ENCODE data around the gene NAALADL2. TPM values are rescaled to one million over a fixed set of nuclear protein-coding genes. Genes with fewer than 3 reads are reported as not detected.

The NAALADL2 gene
- total and polyA plus RNA-seq, 2 of the 8 experiments (the other 6 are each of a cell fraction or from before 2014, with no cell fraction given), result 0.12 to 0.22 TPM

DNA sequence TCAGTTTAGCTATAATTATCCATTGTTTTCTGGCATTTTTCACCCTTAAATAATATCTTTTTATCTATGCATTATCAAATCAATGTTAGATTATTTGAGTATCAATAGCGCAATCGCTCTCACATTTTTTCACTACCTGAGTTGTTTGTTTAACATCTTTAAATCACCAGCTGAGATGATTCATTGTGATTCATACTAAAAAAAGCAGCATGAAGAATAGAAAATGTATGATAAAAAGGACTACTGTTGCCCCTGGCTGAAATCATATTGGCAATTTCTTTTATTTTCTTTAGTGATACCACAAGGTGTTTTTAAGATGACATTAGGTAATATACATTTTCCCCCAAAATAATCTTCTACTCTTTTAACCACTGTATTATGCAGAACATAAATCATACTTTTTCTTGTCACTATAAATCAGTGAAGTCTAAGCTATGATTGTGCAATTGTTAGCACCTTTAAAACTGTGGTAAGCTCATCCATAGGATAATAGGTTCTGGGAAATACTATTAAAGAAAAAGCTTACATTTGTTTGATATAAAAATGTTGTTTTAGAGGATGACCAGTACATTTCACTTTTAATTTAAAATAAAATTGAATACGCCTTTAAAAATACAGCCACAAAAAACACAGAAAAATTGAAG, 889.1 kb downstream of the NAALADL2 start (continued):
- TF ChIP-seq, protein P1, sequence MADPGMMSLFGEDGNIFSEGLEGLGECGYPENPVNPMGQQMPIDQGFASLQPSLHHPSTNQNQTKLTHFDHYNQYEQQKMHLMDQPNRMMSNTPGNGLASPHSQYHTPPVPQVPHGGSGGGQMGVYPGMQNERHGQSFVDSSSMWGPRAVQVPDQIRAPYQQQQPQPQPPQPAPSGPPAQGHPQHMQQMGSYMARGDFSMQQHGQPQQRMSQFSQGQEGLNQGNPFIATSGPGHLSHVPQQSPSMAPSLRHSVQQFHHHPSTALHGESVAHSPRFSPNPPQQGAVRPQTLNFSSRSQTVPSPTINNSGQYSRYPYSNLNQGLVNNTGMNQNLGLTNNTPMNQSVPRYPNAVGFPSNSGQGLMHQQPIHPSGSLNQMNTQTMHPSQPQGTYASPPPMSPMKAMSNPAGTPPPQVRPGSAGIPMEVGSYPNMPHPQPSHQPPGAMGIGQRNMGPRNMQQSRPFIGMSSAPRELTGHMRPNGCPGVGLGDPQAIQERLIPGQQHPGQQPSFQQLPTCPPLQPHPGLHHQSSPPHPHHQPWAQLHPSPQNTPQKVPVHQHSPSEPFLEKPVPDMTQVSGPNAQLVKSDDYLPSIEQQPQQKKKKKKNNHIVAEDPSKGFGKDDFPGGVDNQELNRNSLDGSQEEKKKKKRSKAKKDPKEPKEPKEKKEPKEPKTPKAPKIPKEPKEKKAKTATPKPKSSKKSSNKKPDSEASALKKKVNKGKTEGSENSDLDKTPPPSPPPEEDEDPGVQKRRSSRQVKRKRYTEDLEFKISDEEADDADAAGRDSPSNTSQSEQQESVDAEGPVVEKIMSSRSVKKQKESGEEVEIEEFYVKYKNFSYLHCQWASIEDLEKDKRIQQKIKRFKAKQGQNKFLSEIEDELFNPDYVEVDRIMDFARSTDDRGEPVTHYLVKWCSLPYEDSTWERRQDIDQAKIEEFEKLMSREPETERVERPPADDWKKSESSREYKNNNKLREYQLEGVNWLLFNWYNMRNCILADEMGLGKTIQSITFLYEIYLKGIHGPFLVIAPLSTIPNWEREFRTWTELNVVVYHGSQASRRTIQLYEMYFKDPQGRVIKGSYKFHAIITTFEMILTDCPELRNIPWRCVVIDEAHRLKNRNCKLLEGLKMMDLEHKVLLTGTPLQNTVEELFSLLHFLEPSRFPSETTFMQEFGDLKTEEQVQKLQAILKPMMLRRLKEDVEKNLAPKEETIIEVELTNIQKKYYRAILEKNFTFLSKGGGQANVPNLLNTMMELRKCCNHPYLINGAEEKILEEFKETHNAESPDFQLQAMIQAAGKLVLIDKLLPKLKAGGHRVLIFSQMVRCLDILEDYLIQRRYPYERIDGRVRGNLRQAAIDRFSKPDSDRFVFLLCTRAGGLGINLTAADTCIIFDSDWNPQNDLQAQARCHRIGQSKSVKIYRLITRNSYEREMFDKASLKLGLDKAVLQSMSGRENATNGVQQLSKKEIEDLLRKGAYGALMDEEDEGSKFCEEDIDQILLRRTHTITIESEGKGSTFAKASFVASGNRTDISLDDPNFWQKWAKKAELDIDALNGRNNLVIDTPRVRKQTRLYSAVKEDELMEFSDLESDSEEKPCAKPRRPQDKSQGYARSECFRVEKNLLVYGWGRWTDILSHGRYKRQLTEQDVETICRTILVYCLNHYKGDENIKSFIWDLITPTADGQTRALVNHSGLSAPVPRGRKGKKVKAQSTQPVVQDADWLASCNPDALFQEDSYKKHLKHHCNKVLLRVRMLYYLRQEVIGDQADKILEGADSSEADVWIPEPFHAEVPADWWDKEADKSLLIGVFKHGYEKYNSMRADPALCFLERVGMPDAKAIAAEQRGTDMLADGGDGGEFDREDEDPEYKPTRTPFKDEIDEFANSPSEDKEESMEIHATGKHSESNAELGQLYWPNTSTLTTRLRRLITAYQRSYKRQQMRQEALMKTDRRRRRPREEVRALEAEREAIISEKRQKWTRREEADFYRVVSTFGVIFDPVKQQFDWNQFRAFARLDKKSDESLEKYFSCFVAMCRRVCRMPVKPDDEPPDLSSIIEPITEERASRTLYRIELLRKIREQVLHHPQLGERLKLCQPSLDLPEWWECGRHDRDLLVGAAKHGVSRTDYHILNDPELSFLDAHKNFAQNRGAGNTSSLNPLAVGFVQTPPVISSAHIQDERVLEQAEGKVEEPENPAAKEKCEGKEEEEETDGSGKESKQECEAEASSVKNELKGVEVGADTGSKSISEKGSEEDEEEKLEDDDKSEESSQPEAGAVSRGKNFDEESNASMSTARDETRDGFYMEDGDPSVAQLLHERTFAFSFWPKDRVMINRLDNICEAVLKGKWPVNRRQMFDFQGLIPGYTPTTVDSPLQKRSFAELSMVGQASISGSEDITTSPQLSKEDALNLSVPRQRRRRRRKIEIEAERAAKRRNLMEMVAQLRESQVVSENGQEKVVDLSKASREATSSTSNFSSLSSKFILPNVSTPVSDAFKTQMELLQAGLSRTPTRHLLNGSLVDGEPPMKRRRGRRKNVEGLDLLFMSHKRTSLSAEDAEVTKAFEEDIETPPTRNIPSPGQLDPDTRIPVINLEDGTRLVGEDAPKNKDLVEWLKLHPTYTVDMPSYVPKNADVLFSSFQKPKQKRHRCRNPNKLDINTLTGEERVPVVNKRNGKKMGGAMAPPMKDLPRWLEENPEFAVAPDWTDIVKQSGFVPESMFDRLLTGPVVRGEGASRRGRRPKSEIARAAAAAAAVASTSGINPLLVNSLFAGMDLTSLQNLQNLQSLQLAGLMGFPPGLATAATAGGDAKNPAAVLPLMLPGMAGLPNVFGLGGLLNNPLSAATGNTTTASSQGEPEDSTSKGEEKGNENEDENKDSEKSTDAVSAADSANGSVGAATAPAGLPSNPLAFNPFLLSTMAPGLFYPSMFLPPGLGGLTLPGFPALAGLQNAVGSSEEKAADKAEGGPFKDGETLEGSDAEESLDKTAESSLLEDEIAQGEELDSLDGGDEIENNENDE (IDR thresholded peaks at IDR 0.05; ENCODE audit: insufficient replicate concordance, low read length), result no peak
- TF ChIP-seq ZNF274 (IDR thresholded peaks at IDR 0.05; ENCODE audit: borderline replicate concordance, extremely low read depth, low read length) (no peak), SP4 (IDR thresholded peaks at IDR 0.05; ENCODE audit: low read length) (no peak), SAP30 (IDR thresholded peaks at IDR 0.05; ENCODE audit: insufficient read depth, insufficient replicate concordance, low read length) (no peak), SP2 (IDR thresholded peaks at IDR 0.05; ENCODE audit: low read length) (no peak), CBX8 (IDR thresholded peaks at IDR 0.05; ENCODE audit: borderline replicate concordance, low read depth, low read length) (no peak), TAF1 (IDR thresholded peaks at IDR 0.05; ENCODE audit: low read depth, low read length) (no peak), POLR2A (IDR thresholded peaks at IDR 0.05; ENCODE audit: control extremely low read depth in 1 of 2, low read depth in 2 of 2, low read length in 2 of 2) (no peak), SIRT6 (IDR thresholded peaks at IDR 0.05; ENCODE audit: low read length) (no peak)
- TF ChIP-seq, protein P2, sequence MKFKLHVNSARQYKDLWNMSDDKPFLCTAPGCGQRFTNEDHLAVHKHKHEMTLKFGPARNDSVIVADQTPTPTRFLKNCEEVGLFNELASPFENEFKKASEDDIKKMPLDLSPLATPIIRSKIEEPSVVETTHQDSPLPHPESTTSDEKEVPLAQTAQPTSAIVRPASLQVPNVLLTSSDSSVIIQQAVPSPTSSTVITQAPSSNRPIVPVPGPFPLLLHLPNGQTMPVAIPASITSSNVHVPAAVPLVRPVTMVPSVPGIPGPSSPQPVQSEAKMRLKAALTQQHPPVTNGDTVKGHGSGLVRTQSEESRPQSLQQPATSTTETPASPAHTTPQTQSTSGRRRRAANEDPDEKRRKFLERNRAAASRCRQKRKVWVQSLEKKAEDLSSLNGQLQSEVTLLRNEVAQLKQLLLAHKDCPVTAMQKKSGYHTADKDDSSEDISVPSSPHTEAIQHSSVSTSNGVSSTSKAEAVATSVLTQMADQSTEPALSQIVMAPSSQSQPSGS (IDR thresholded peaks at IDR 0.05; ENCODE audit: low read length), result no peak
